Measurements from ENCODE around the gene PAQR9. TPM values are rescaled to one million over a fixed set of nuclear protein-coding genes. Genes with fewer than 3 reads are reported as not detected.

PAQR9 gene
- total RNA-seq, 1 experiment from 2014 or later = 0.17 TPM

DNA sequence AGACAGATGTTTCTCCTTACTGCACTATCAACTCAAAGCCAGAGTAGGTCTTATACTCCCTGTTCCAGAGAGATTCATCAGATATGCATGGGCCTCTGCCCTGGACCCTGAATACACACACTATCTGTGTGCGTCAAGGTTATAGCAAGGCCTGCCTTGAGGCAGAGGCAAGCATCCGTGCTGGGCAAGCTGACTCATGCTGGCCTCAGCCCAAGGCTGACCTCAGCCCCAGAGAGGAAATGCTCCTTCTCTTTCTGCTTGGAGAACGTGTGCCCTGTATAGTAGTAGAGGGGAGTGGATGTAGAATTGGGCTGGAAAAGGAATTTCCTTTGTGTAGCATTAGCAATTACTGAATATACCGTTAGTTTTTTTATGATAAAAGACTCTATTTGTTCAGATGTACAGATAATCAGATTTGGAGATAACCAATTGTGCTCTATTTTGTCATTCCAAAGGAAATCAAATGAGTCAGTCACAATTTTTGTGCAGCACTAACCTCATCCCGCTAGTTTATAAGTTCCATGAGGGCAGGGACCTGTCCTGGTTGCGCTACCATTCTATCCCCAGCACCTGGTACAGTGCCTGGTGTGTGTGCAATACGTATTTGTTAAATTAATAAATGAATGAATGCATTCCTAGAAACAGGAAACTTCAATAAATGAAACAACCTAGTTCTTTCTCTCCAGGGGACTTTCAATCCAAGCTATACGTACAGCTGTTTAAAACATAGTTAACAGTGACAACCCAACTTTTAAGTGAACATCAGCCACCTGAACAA lies 13.3 kb upstream of the PAQR9 start (continued):
- TF ChIP-seq, protein P1, sequence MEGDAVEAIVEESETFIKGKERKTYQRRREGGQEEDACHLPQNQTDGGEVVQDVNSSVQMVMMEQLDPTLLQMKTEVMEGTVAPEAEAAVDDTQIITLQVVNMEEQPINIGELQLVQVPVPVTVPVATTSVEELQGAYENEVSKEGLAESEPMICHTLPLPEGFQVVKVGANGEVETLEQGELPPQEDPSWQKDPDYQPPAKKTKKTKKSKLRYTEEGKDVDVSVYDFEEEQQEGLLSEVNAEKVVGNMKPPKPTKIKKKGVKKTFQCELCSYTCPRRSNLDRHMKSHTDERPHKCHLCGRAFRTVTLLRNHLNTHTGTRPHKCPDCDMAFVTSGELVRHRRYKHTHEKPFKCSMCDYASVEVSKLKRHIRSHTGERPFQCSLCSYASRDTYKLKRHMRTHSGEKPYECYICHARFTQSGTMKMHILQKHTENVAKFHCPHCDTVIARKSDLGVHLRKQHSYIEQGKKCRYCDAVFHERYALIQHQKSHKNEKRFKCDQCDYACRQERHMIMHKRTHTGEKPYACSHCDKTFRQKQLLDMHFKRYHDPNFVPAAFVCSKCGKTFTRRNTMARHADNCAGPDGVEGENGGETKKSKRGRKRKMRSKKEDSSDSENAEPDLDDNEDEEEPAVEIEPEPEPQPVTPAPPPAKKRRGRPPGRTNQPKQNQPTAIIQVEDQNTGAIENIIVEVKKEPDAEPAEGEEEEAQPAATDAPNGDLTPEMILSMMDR (IDR thresholded peaks at IDR 0.05 in 2 of 3, conservative IDR thresholded peaks at IDR 0.05 in 1 of 3; ENCODE audit: borderline replicate concordance in 1 of 3, insufficient read depth in 1 of 3, low read depth in 2 of 3, low read length in 2 of 3) = no peak
- TF ChIP-seq EZH2phosphoT487 (IDR thresholded peaks at IDR 0.05; ENCODE audit: borderline replicate concordance) = no peak
- peak; percentile 68; the same call in 1 of the 2 replicates for TF ChIP-seq SP1 (IDR thresholded peaks at IDR 0.05; ENCODE audit: low read depth)
- TF ChIP-seq RAD21 (IDR thresholded peaks at IDR 0.05; ENCODE audit: low read depth) = no peak
- TF ChIP-seq POLR2A (IDR thresholded peaks at IDR 0.05; ENCODE audit: borderline replicate concordance, extremely low read depth, insufficient read depth, insufficient read length) = no peak

DNA sequence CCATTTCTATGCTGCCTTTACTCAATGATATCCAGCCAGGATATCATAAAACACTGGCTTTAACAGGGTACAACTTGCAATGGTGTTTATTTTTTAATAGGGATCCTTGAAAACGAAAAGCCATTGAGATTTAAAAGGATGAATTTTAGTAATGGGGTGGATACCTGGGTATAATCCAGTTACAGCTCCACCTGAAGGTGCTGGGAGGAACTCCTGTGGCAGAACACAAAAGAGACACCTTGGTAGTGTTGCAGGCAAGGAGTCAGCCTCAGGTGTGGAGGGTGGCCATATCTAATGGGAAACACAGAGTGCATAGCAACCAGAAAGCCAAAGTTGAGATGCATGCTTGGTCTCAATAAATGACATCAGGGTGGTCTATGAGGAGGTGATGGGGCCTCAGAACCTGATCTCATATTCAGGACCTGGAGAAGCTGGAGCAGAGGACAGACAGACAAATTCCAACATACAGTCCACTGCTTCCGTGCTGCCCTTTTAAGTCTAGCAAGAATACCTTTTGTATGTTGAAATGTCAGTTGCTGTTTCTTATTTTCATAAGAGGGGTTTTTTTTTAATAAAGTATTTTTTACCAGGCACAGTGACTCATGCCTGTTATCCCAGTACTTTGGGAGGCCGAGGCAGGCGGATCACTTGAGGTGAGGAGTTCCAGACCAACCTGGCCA lies 12.0 kb upstream of the PAQR9 start:
- BruUV-seq (replicated peaks) = no TSS peak
- ChIA-PET CTCF (interaction anchor here (1.3 to 2.1 kb wide), 4 partner anchors 9 to 147 kb away, joined by 5 to 9 read pairs (median 8); no protein-coding TSS in a partner anchor), POLR2A (interaction anchor here (0.6 kb wide), 1 partner anchor 26 kb away, joined by 3 read pairs; the partner anchor contains the start of gene U2SURP)

More for the DNA sequence above, 12.0 kb upstream of the PAQR9 start:
- H3K4me3 ChIP-seq (replicated peaks in 1 of 2; ENCODE audit: low read depth in 1 of 2, low read length in 2 of 2) = no peak overlapping the region
- TF ChIP-seq EGR1 (IDR thresholded peaks at IDR 0.05; ENCODE audit: low read depth) (no peak), RAD21 (IDR thresholded peaks at IDR 0.05; ENCODE audit: low read depth) (peak; percentile 31; the same call in 1 of the 2 replicates), EZH2phosphoT487 (IDR thresholded peaks at IDR 0.05; ENCODE audit: borderline replicate concordance) (no peak)
- TF ChIP-seq, protein P1 (IDR thresholded peaks at IDR 0.05 in 2 of 3, conservative IDR thresholded peaks at IDR 0.05 in 1 of 3; ENCODE audit: borderline replicate concordance in 1 of 3, insufficient read depth in 1 of 3, low read depth in 2 of 3, low read length in 2 of 3) = peak; percentile 12 to 71 (median 66); a peak in 4 of 6 replicates
- peaks cover 3 to 20% of the 10 kb centered on the region in 2 experiments; a peak in 3 of 4 replicates for H3K4me1 ChIP-seq (ENCODE audit: control insufficient read depth in 1 of 2, insufficient read depth in 2 of 2, low read length in 2 of 2)
- intact Hi-C loops (cut with micrococcal nuclease) = no loop called here
- H2AFZ ChIP-seq (ENCODE audit: low read depth, low read length, poor library complexity, severe bottlenecking) = peak overlapping the region; percentile 79
- H3K4me2 ChIP-seq (ENCODE audit: low read length) = no peak overlapping the region
- H3K9ac ChIP-seq (ENCODE audit: low read length) = no peak overlapping the region
- H3K79me2 ChIP-seq (ENCODE audit: insufficient read depth, low read length) = no peaks in the 10 kb centered on the region
- no peaks in the 10 kb centered on the region for H3K9me3 ChIP-seq (ENCODE audit: control insufficient read depth in 1 of 2, insufficient read depth in 1 of 2, low read depth in 1 of 2, low read length in 2 of 2)
- RAD21 ChIA-PET (ENCODE audit: low non-redundant PET in 1 of 2, low total read pairs in 2 of 2, uncharacterized antibody in 2 of 2, unreplicated experiment in 2 of 2) = interaction anchor here in 1 of 2 experiments (2.1 kb wide), 1 partner anchor 147 kb away, joined by 7 read pairs; no protein-coding TSS in a partner anchor
- peak; percentile 82 for ATAC-seq
- H3K36me3 ChIP-seq (ENCODE audit: control insufficient read depth in 1 of 2, insufficient read depth in 2 of 2, low read length in 2 of 2) = no peaks in the 10 kb centered on the region
- no peaks in the 10 kb centered on the region for H4K20me1 ChIP-seq (ENCODE audit: insufficient read depth)
- no peak for DNase-seq (ENCODE audit: low read depth, low spot score)
- H3K27me3 ChIP-seq (ENCODE audit: insufficient read depth, low read length) = no peaks in the 10 kb centered on the region
- H3K9me2 ChIP-seq (ENCODE audit: insufficient read depth) = no peaks in the 10 kb centered on the region
- no peak overlapping the region for H3K27ac ChIP-seq (ENCODE audit: low read depth, low read length)
